ENCODE data around the gene CLMP. TPM values are rescaled to one million over a fixed set of nuclear protein-coding genes. Genes with fewer than 3 reads are reported as not detected.

The CLMP gene
- total and polyA plus RNA-seq, 9 of the 15 experiments (the other 6 are each of a cell fraction or from before 2014, with no cell fraction given), result 0.02 to 0.15 (median 0.03) TPM; not detected in 6

DNA sequence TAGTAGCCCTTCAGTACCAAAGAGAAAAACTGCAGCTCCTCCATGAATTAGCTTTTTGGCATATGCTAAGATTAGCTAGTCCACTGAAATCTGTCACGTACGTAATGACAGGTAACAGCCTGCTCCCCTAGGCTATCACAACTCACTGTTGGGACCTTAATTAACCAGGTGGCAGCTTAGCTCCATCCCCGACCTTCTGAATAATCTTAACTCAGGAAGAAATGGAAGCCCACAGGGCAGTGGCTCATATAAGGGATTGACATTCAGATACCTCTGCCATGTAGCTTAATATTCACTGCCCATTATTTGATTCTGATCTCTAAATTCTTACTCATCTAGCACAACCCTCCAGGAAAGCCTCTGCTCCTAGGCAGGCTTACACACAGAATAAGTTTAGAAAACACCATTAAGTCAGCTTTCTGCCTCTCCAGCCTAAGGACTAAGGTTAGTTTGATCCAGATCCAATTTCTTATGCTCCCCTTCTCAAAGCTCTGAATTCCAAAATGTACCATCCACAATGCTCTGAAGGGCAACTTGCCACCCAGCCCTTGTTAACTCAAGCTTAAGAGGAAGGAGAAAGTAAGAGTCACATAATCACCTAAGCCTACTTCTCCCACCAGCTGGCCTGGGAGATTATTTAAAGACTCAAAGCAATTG is 138.1 kb downstream of the CLMP start (continued):
- TF ChIP-seq, protein P1, sequence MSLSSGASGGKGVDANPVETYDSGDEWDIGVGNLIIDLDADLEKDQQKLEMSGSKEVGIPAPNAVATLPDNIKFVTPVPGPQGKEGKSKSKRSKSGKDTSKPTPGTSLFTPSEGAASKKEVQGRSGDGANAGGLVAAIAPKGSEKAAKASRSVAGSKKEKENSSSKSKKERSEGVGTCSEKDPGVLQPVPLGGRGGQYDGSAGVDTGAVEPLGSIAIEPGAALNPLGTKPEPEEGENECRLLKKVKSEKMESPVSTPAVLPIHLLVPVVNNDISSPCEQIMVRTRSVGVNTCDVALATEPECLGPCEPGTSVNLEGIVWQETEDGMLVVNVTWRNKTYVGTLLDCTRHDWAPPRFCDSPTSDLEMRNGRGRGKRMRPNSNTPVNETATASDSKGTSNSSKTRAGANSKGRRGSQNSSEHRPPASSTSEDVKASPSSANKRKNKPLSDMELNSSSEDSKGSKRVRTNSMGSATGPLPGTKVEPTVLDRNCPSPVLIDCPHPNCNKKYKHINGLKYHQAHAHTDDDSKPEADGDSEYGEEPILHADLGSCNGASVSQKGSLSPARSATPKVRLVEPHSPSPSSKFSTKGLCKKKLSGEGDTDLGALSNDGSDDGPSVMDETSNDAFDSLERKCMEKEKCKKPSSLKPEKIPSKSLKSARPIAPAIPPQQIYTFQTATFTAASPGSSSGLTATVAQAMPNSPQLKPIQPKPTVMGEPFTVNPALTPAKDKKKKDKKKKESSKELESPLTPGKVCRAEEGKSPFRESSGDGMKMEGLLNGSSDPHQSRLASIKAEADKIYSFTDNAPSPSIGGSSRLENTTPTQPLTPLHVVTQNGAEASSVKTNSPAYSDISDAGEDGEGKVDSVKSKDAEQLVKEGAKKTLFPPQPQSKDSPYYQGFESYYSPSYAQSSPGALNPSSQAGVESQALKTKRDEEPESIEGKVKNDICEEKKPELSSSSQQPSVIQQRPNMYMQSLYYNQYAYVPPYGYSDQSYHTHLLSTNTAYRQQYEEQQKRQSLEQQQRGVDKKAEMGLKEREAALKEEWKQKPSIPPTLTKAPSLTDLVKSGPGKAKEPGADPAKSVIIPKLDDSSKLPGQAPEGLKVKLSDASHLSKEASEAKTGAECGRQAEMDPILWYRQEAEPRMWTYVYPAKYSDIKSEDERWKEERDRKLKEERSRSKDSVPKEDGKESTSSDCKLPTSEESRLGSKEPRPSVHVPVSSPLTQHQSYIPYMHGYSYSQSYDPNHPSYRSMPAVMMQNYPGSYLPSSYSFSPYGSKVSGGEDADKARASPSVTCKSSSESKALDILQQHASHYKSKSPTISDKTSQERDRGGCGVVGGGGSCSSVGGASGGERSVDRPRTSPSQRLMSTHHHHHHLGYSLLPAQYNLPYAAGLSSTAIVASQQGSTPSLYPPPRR (CRISPR knock-in tag; IDR thresholded peaks at IDR 0.05; ENCODE audit: borderline replicate concordance), result no peak
- TF ChIP-seq POLR2AphosphoS5 (IDR thresholded peaks at IDR 0.05; ENCODE audit: control insufficient read depth, insufficient read depth, low read depth, low read length) (peak; percentile 61; the same call in 1 of the 2 replicates), TEAD1 (CRISPR knock-in tag; IDR thresholded peaks at IDR 0.05) (no peak), PHTF2 (CRISPR knock-in tag; IDR thresholded peaks at IDR 0.05) (no peak; the same call in 1 of the 2 replicates), ZFPM2 (CRISPR knock-in tag; IDR thresholded peaks at IDR 0.05) (no peak), SUPT5H (IDR thresholded peaks at IDR 0.05) (0 out of 2 replicates have a peak, but pooled peaks have one; percentile 24), STAT5A (IDR thresholded peaks at IDR 0.05; ENCODE audit: borderline replicate concordance, low read length) (no peak), PHB (CRISPR knock-in tag; IDR thresholded peaks at IDR 0.05) (no peak)
- TF ChIP-seq, protein P2, sequence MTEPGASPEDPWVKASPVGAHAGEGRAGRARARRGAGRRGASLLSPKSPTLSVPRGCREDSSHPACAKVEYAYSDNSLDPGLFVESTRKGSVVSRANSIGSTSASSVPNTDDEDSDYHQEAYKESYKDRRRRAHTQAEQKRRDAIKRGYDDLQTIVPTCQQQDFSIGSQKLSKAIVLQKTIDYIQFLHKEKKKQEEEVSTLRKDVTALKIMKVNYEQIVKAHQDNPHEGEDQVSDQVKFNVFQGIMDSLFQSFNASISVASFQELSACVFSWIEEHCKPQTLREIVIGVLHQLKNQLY (CRISPR knock-in tag; conservative IDR thresholded peaks at IDR 0.05), result no peak

All from K562 (cell line).